OCI-LY7 (cell line): ENCODE measurements around the gene OR51T1. TPM values are rescaled to one million over a fixed set of nuclear protein-coding genes. Genes with fewer than 3 reads are reported as not detected.

ENCODE experiments used
- BruUV-seq: library from RNA; stranded (reverse); fragments of 400-500 nt; replicated peaks from 2 replicates; lab custom pipeline; 2021; lab: Mats Ljungman, UMichigan
- CTCF ChIA-PET: fragments of 300-600 bp; sonication (Branson Sonifier 250); formaldehyde crosslinking; loops from one replicate; lab custom pipeline; 2022; ENCODE audit warnings: antibody characterized with exemption; ENCODE audit not compliant: unreplicated experiment; lab: Charles Lee
- POLR2A ChIA-PET: fragments of 300-600 bp; sonication (Branson Sonifier 250); formaldehyde crosslinking; loops from one replicate; lab custom pipeline; 2022; ENCODE audit warnings: antibody characterized with exemption; lab: Charles Lee
- DNase-seq: peaks from one replicate; pipeline ENCODE4 v3.0.0-alpha.2; 2015; ENCODE audit warnings: low spot score
- H2AFZ ChIP-seq: fragments of 200-600 bp; sonication (generic), shearing (Covaris generic); 2 replicates; pipeline ENCODE4 v1.6.1; 2014; ENCODE audit warnings: mild to moderate bottlenecking, antibody characterized with exemption, low read length, moderate library complexity
- H3K27ac ChIP-seq: fragments of 200-600 bp; sonication (generic); 2 replicates; pipeline ENCODE4 v1.5.1; 2014; ENCODE audit warnings: mixed run types, low read depth, mild to moderate bottlenecking, moderate library complexity, low read length, inconsistent platforms; ENCODE audit not compliant: poor library complexity, severe bottlenecking
- H3K36me3 ChIP-seq: fragments of 200-600 bp; sonication (generic); 2 replicates; pipeline ENCODE4 v1.6.1; 2014; ENCODE audit warnings: mild to moderate bottlenecking, antibody characterized with exemption, low read length, moderate library complexity, mixed read lengths; ENCODE audit not compliant: insufficient read depth
- H3K4me1 ChIP-seq: fragments of 200-600 bp; sonication (generic); 2 replicates; pipeline ENCODE4 v1.5.1; 2014; ENCODE audit warnings: mild to moderate bottlenecking, low read length; ENCODE audit not compliant: insufficient read depth, poor library complexity, severe bottlenecking
- H3K4me2 ChIP-seq: fragments of 200-600 bp; sonication (generic); 2 replicates; pipeline ENCODE4 v1.6.1; 2014; ENCODE audit warnings: mild to moderate bottlenecking, low read length
- H3K4me3 ChIP-seq: fragments of 200-600 bp; sonication (generic); 2 replicates; pipeline ENCODE4 v1.5.1; 2014; ENCODE audit warnings: mild to moderate bottlenecking, low read depth, low read length; ENCODE audit not compliant: poor library complexity, severe bottlenecking
- H3K79me2 ChIP-seq: fragments of 200-600 bp; sonication (generic); 2 replicates; pipeline ENCODE4 v1.6.1; 2016; ENCODE audit warnings: low read depth, mild to moderate bottlenecking, low read length, moderate library complexity, mixed read lengths; ENCODE audit not compliant: insufficient read depth
- H3K9me2 ChIP-seq: fragments of 200-600 bp; sonication (generic); 2 replicates; pipeline ENCODE4 v1.6.1; 2016; ENCODE audit warnings: mild to moderate bottlenecking, low read length, mixed read lengths; ENCODE audit not compliant: insufficient read depth
- H3K9me3 ChIP-seq: fragments of 200-600 bp; sonication (generic); 2 replicates; pipeline ENCODE4 v1.6.1; 2014; ENCODE audit warnings: mild to moderate bottlenecking, mixed run types, low read length, mixed read lengths
- H4K20me1 ChIP-seq: fragments of 200-600 bp; sonication (generic); 2 replicates; pipeline ENCODE4 v1.6.1; 2014; ENCODE audit warnings: mild to moderate bottlenecking, antibody characterized with exemption, low read length, moderate library complexity, mixed read lengths; ENCODE audit not compliant: insufficient read depth
- CTCF ChIP-seq: fragments of 200-600 bp; sonication (generic); conservative IDR thresholded peaks from 2 replicates; pipeline ENCODE4 v1.5.1; 2014; ENCODE audit warnings: mild to moderate bottlenecking, antibody characterized with exemption, low read length, moderate library complexity, mixed read lengths
- EZH2phosphoT487 ChIP-seq: fragments of 200-600 bp; sonication (generic); IDR thresholded peaks from 2 replicates; pipeline ENCODE4 v1.6.1; 2018; ENCODE audit warnings: low read depth, borderline replicate concordance, mild to moderate bottlenecking, mixed run types, antibody characterized with exemption, low read length, moderate library complexity, mixed read lengths
- intact Hi-C: fragments of 100-400 bp; cut with micrococcal nuclease; formaldehyde crosslinking; loops from one replicate; pipeline ENCODE4 v1.10.0; 2022; ENCODE audit not compliant: unreplicated experiment
- total RNA-seq, 2 experiments: library from RNA; depleted of rRNA in 1 of 2; stranded (reverse); fragments of >200 nt in 1 of 2; shearing (Covaris generic) in 1 of 2; gene quantifications; 2 replicates each; pipeline ENCODE4 v1.2.3, GENCODE V29; 2014 to 2022

OR51T1 gene
- total RNA-seq, 2 experiments from 2014 or later = not detected

- TF ChIP-seq CTCF = no peak
- no peak for TF ChIP-seq EZH2phosphoT487
- BruUV-seq = no TSS peak
- CTCF ChIA-PET = no interaction called here
These were observed 15.8 kb upstream of the OR51T1 start for GRCh38 chr11:4865855-4866254.

GRCh38 chr11:4881188-4881587, 512 bp upstream of the OR51T1 start:
- Histone ChIP-seq H3K27ac (no peak overlapping the region), H3K36me3 (no peaks in the 10 kb centered on the region), H3K79me2 (no peaks in the 10 kb centered on the region), H3K4me3 (no peak overlapping the region), H3K9me2 (no peaks in the 10 kb centered on the region), H2AFZ (no peak overlapping the region), H4K20me1 (no peaks in the 10 kb centered on the region), H3K4me1 (no peaks in the 10 kb centered on the region), H3K4me2 (no peak overlapping the region), H3K9me3 (no peaks in the 10 kb centered on the region)
- DNase-seq = no peak
- no peak for TF ChIP-seq CTCF
- TF ChIP-seq EZH2phosphoT487 = no peak
- intact Hi-C loops = no loop called here
- ChIA-PET CTCF (no interaction called here), POLR2A (no interaction called here)
- BruUV-seq = no TSS peak

More at GRCh38 chr11:4865855-4866254, 15.8 kb upstream of the OR51T1 start:
- Histone ChIP-seq H3K4me3 (no peak overlapping the region), H2AFZ (no peak overlapping the region), H3K36me3 (no peaks in the 10 kb centered on the region), H3K9me2 (no peaks in the 10 kb centered on the region), H3K27ac (no peak overlapping the region), H3K79me2 (no peaks in the 10 kb centered on the region), H3K4me2 (no peak overlapping the region), H4K20me1 (no peaks in the 10 kb centered on the region), H3K4me1 (no peaks in the 10 kb centered on the region), H3K9me3 (no peaks in the 10 kb centered on the region)
- POLR2A ChIA-PET = interaction anchor here (0.6 kb wide), 1 partner anchor 61 kb away, joined by 4 read pairs; the partner anchor contains the start of gene OR52R1
- DNase-seq = no peak
- intact Hi-C loops = no loop called here

GRCh38 chr11:4882543-4882942, 843 bp downstream of the OR51T1 start:
- Histone ChIP-seq H3K9me2 (no peaks in the 10 kb centered on the region), H4K20me1 (no peaks in the 10 kb centered on the region), H3K9me3 (no peaks in the 10 kb centered on the region), H3K4me2 (no peak overlapping the region), H3K36me3 (no peaks in the 10 kb centered on the region), H3K4me1 (no peaks in the 10 kb centered on the region), H3K79me2 (no peaks in the 10 kb centered on the region), H3K4me3 (no peak overlapping the region), H3K27ac (no peak overlapping the region), H2AFZ (no peak overlapping the region)
- no TSS peak for BruUV-seq
- ChIA-PET CTCF (no interaction called here), POLR2A (interaction anchor here (1.3 kb wide), 1 partner anchor 50 kb away, joined by 3 read pairs; no protein-coding TSS in a partner anchor)
- TF ChIP-seq EZH2phosphoT487 (no peak), CTCF (no peak)
- DNase-seq = no peak
- intact Hi-C loops = no loop called here
